HG03469 (cell line): ENCODE measurements around the gene STK10.
"Not testable (repeated sequence)": the region's sequence is repeated elsewhere in the genome, so short reads cannot be mapped to it uniquely, and the experiment has no call there.

ENCODE experiments used
- ATAC-seq: cut with Tn5 transposase; IDR thresholded peaks from one replicate; pipeline ENCODE4 v1.9.1; 2021; ENCODE audit warnings: mild to moderate bottlenecking, moderate library complexity, moderate number of reproducible peaks; ENCODE audit not compliant: unreplicated experiment

The STK10 gene

GRCh38 chr5:172029876-172030275 lies 158.1 kb downstream of the STK10 start:
- ATAC-seq = no peak

- no peak for ATAC-seq
Observed at GRCh38 chr5:172028167-172028566, 159.9 kb downstream of the STK10 start.

GRCh38 chr5:172020110-172020786 lies 167.8 kb downstream of the STK10 start:
- ATAC-seq = not testable (repeated sequence)

- no peak for ATAC-seq
Observed at GRCh38 chr5:172015346-172015745, 172.7 kb downstream of the STK10 start.

- ATAC-seq = no peak
Observed at GRCh38 chr5:172010278-172010677, 177.7 kb downstream of the STK10 start.

GRCh38 chr5:172009536-172010270 lies 178.3 kb downstream of the STK10 start:
- no peak for ATAC-seq

GRCh38 chr5:172008689-172009141 lies 179.3 kb downstream of the STK10 start:
- ATAC-seq = no peak

- ATAC-seq = no peak
Observed at GRCh38 chr5:172008111-172008455, 179.9 kb downstream of the STK10 start.

- ATAC-seq = no peak
Observed at GRCh38 chr5:172007175-172008110, 180.6 kb downstream of the STK10 start.

GRCh38 chr5:172006321-172007174 lies 181.5 kb downstream of the STK10 start, which contains the start of gene FBXW11:
Gene FBXW11, minus strand, starts transcription at chr5:172006638. Its CDS starts 136 bp downstream, at chr5:172006502.
- ATAC-seq = peak; percentile 75

GRCh38 chr5:172005708-172006320 lies 182.2 kb downstream of the STK10 start:
- ATAC-seq = no peak

GRCh38 chr5:172004824-172005237 lies 183.2 kb downstream of the STK10 start:
- no peak for ATAC-seq

- no peak for ATAC-seq
Observed at GRCh38 chr5:172003746-172004145, 184.3 kb downstream of the STK10 start.

- ATAC-seq = no peak
Observed at GRCh38 chr5:172002840-172003512, 185.0 kb downstream of the STK10 start.

GRCh38 chr5:172002310-172002709 lies 185.7 kb downstream of the STK10 start:
- ATAC-seq = no peak

GRCh38 chr5:171999877-172000276 lies 188.1 kb downstream of the STK10 start:
- no peak for ATAC-seq

- ATAC-seq = no peak
Observed at GRCh38 chr5:171999100-171999499, 188.9 kb downstream of the STK10 start.

GRCh38 chr5:171997011-171997410 lies 191.0 kb downstream of the STK10 start:
- no peak for ATAC-seq

- no peak for ATAC-seq
Observed at GRCh38 chr5:171992813-171993212, 195.2 kb downstream of the STK10 start.
